Activated CD4-positive, alpha-beta memory T cell treated with anti-CD3 and anti-CD28 coated beads for 36 hours (primary cell): ENCODE data around the gene CCDC124. TPM values are rescaled to one million over a fixed set of nuclear protein-coding genes. Genes with fewer than 3 reads are reported as not detected.

Experiments
- CTCF ChIA-PET: fragments of 350-600 bp; sonication (Branson Sonifier 250); formaldehyde crosslinking; loops from one replicate; lab custom pipeline; 2021; ENCODE audit warnings: antibody characterized with exemption, inconsistent platforms; lab: Charles Lee
- POLR2A ChIA-PET: fragments of 350-600 bp; sonication (Branson Sonifier 250); formaldehyde crosslinking; loops from one replicate; lab custom pipeline; 2021; ENCODE audit warnings: antibody characterized with exemption; lab: Charles Lee
- DNase-seq: peaks from one replicate; pipeline ENCODE4 v3.0.0-alpha.2; 2020
- H3K27ac Mint-ChIP-seq: one replicate; pipeline ENCODE4 v1.8.0; 2021; ENCODE audit warnings: mixed read lengths
- H3K27me3 Mint-ChIP-seq: one replicate; pipeline ENCODE4 v1.8.0; 2021; ENCODE audit warnings: mixed read lengths
- H3K36me3 Mint-ChIP-seq: one replicate; pipeline ENCODE4 v1.8.0; 2021; ENCODE audit warnings: mixed read lengths
- H3K4me1 Mint-ChIP-seq: one replicate; pipeline ENCODE4 v1.8.0; 2021; ENCODE audit warnings: low read depth, mixed read lengths
- H3K4me3 Mint-ChIP-seq: one replicate; pipeline ENCODE4 v1.8.0; 2021; ENCODE audit warnings: mild to moderate bottlenecking, mixed read lengths
- H3K9me3 Mint-ChIP-seq: one replicate; pipeline ENCODE4 v1.8.0; 2021; ENCODE audit warnings: mixed read lengths
- intact Hi-C: fragments of 100-400 bp; cut with micrococcal nuclease; formaldehyde crosslinking; loops from one replicate; pipeline ENCODE4 v1.15.1; 2023
- total RNA-seq, 2 experiments: library from RNA; stranded (reverse); gene quantifications; one replicate each; pipeline ENCODE4 v1.2.3, GENCODE V29; 2021

Gene CCDC124
- total RNA-seq, 2 experiments from 2014 or later: 101 to 105 TPM

- H3K9me3 Mint-ChIP-seq: no peaks in the 10 kb centered on the region
- DNase-seq: no peak
- H3K4me3 Mint-ChIP-seq: no peak overlapping the region
- peaks cover 14% of the 10 kb centered on the region for H3K27me3 Mint-ChIP-seq
- no peaks in the 10 kb centered on the region for H3K4me1 Mint-ChIP-seq
- H3K27ac Mint-ChIP-seq: no peak overlapping the region
- ChIA-PET POLR2A (no interaction called here), CTCF (interaction anchor here (0.9 to 1.3 kb wide), 3 partner anchors 20 to 99 kb away, joined by 3 to 4 read pairs (median 4); partner anchors contain the start of gene RPL18A)
- no peaks in the 10 kb centered on the region for H3K36me3 Mint-ChIP-seq
- intact Hi-C loops: no loop called here
These were observed 25.1 kb downstream of the CCDC124 start for GRCh38 chr19:17957885-17958284.

- intact Hi-C loops: no loop called here
- CTCF ChIA-PET: interaction anchor here (0.8 to 1.0 kb wide), 2 partner anchors 17 to 18 kb away, joined by 3 to 4 read pairs; no protein-coding TSS in a partner anchor
- H3K36me3 Mint-ChIP-seq: no peaks in the 10 kb centered on the region
- peaks cover 5% of the 10 kb centered on the region for H3K4me1 Mint-ChIP-seq
- H3K27ac Mint-ChIP-seq: no peak overlapping the region
- POLR2A ChIA-PET: interaction anchor here (0.6 kb wide), 1 partner anchor 333 kb away, joined by 3 read pairs; no protein-coding TSS in a partner anchor
- DNase-seq: no peak
- H3K27me3 Mint-ChIP-seq: peaks cover 36% of the 10 kb centered on the region
- H3K9me3 Mint-ChIP-seq: no peaks in the 10 kb centered on the region
- H3K4me3 Mint-ChIP-seq: no peak overlapping the region
These were observed 31.3 kb downstream of the CCDC124 start for GRCh38 chr19:17963936-17964691.

DNA sequence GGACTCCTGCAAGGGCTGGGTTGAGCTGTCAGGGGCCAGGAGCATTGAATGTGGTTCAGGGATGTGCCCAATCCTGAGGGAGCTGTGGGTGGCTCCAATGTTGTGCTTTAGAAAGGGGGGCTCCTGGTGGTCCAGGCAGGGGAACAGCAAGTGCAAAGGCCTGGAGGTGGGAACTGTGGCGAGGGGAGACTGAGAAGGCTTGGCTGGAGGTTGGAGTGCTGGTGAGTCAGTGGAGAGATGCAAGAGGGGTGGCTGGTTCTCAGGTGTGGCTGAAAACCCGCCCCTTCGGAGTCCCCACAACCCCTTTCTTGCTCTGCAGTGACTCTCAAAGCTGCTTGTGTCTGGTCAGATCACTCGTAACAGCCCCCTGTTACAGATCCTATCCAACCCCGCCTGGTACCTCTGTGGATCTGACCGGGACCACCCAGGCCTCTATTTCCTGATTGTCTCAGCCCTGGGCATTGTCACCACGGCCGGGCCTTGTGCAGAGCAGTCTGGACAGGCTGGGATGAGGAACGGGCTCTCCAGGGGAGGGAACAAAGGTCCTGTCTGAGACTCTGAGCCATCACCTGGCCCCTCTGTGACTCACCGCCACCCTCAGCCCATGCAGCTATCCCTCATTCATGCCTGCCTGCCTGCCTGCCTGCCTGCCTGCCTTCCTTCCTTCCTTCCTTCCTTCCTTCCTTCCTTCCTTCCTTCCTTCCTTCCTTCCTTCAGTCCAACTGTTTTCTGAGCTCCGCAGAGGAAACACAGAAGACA, 32.7 kb downstream of the CCDC124 start:
- POLR2A ChIA-PET: no interaction called here
- peaks cover 5% of the 10 kb centered on the region for H3K4me1 Mint-ChIP-seq
- H3K27ac Mint-ChIP-seq: no peak overlapping the region
- peaks cover 38% of the 10 kb centered on the region for H3K27me3 Mint-ChIP-seq
- CTCF ChIA-PET: interaction anchor here (0.8 kb wide), 1 partner anchor 31 kb away, joined by 7 read pairs; no protein-coding TSS in a partner anchor
- no peak overlapping the region for H3K4me3 Mint-ChIP-seq
- no peaks in the 10 kb centered on the region for H3K36me3 Mint-ChIP-seq
- no peaks in the 10 kb centered on the region for H3K9me3 Mint-ChIP-seq
- intact Hi-C loops: no loop called here
- DNase-seq: no peak

- Mint-ChIP-seq H3K4me3 (no peak overlapping the region), H3K4me1 (peaks cover 5% of the 10 kb centered on the region), H3K9me3 (no peaks in the 10 kb centered on the region), H3K27me3 (peaks cover 38% of the 10 kb centered on the region), H3K36me3 (no peaks in the 10 kb centered on the region), H3K27ac (no peak overlapping the region)
- CTCF ChIA-PET: interaction anchor here (0.8 kb wide), 1 partner anchor 30 kb away, joined by 7 read pairs; no protein-coding TSS in a partner anchor
- no peak for DNase-seq
- POLR2A ChIA-PET: no interaction called here
- intact Hi-C loops: no loop called here
These were observed 33.3 kb downstream of the CCDC124 start for GRCh38 chr19:17966129-17966483.

GRCh38 chr19:17966550-17967256, 33.9 kb downstream of the CCDC124 start, which contains the start of gene KCNN1:
TSS of gene KCNN1 (plus strand) at chr19:17967107. CDS start at chr19:17973889, 6,782 bp downstream.
- no peak within 1 kb of the TSS for H3K4me3 Mint-ChIP-seq
- ChIA-PET POLR2A (no interaction called here), CTCF (interaction anchor here (0.8 kb wide), 1 partner anchor 30 kb away, joined by 7 read pairs; no protein-coding TSS in a partner anchor)
- H3K27ac Mint-ChIP-seq: no peak within 1 kb of the TSS
- peaks cover 5% of the 10 kb centered on the region for H3K4me1 Mint-ChIP-seq
- H3K9me3 Mint-ChIP-seq: no peaks in the 10 kb centered on the region
- no peaks in the 10 kb centered on the region for H3K36me3 Mint-ChIP-seq
- H3K27me3 Mint-ChIP-seq: peaks cover 38% of the 10 kb centered on the region
- intact Hi-C loops: no loop called here
- DNase-seq: no peak

DNA sequence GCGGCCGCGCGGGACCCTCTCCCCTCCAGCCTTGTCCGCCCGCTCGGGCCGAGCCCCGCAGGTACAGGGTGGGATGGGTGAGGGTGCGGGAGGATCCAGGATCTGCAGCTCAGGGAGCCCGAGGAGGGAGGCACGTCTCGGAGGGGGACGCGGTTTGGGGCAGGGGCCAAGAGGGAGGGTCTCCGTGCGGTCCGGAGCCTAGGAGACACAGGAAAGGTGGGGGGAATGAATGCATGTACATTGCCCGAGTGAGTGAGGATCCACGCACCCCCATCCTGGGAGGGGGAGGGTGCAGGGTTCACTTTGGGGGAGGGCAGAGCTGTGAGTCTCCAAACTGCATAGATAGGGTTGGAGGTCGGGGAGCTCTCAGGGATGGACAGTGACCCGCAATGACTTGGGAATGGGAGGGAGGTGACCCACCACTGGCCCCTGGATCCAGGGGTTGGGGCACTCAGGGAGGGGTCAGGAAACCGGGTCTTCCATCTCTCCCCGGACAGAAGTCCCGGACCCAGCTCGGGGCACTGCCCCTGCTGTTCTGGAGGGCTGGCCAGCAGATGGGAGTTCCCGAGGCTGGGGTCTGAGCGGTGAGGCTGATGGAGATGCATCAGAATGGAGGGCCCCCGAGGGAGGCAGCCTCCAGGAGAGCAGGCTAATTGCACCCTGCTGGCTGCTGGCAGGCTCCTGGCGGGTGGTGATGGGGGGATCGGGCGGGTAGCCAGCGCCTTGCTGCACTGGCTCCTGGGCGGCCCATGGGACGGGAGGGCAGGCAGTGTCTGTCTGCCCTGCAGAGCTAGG, 34.6 kb downstream of the CCDC124 start:
- ChIA-PET CTCF (no interaction called here), POLR2A (no interaction called here)
- Mint-ChIP-seq H3K27me3 (peaks cover 38% of the 10 kb centered on the region), H3K36me3 (no peaks in the 10 kb centered on the region), H3K4me1 (peaks cover 5% of the 10 kb centered on the region), H3K9me3 (no peaks in the 10 kb centered on the region), H3K27ac (no peak overlapping the region), H3K4me3 (no peak overlapping the region)
- no peak for DNase-seq
- intact Hi-C loops: no loop called here

DNA sequence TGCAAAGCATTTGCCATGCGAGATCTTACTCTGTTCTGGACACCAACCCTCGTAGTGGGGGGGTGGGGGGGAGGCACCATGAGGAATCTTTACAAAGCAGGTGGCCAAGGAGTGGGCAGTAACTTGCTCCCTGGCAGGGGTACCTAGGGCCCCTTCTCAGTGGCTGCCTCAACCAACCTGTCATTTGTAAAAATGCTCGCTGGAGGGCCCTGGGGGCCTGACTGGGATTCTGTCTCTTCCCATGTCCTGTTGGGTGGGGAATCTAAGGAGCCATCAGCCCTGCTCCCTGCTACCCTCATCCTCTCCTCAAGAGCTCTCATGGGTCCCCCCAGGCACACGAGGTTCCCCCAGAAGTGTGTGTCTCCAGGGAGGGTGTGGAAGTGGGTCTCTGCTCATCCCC, 35.5 kb downstream of the CCDC124 start:
- no peaks in the 10 kb centered on the region for H3K36me3 Mint-ChIP-seq
- CTCF ChIA-PET: interaction anchor here (1.2 kb wide), 1 partner anchor 28 kb away, joined by 5 read pairs; no protein-coding TSS in a partner anchor
- no peaks in the 10 kb centered on the region for H3K9me3 Mint-ChIP-seq
- intact Hi-C loops: no loop called here
- no peak for DNase-seq
- H3K27me3 Mint-ChIP-seq: peaks cover 38% of the 10 kb centered on the region
- H3K27ac Mint-ChIP-seq: no peak overlapping the region
- peaks cover 5% of the 10 kb centered on the region for H3K4me1 Mint-ChIP-seq
- H3K4me3 Mint-ChIP-seq: no peak overlapping the region
- POLR2A ChIA-PET: no interaction called here

DNA sequence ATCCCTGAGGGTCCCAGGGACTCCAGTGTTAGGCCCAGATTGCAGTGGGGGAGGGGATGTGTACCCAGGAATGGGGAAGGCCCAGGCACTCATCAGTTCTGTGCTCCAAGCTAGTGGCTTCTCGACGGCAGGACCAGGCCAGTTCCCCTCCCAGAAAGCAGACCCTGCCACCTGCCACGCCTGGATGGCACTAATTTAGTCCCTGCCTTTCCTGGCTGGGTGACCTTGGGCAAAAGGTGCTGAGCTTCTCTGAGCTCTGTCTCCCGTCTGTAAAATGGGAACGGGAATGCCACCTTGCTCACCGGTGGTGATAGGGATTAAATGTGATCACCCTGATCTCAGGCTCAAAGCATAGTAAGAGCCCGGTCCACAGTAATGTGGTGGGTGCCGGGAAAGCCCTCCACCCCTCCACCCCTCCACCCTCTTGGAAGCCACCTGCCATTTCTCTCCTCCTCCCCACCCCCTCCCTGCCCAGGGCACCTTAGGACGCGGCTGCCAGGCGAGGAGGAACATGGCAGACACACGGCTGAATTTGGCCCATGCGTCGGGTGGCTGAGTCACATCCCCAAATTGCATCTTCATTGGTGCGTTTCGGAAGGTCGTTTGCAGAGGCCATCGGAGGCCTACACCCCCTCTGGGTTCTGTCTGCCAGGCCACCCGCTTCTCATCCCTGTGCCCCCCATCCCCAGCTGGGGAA, 36.4 kb downstream of the CCDC124 start:
- Mint-ChIP-seq H3K27me3 (peaks cover 34% of the 10 kb centered on the region), H3K36me3 (no peaks in the 10 kb centered on the region), H3K4me3 (no peak overlapping the region), H3K4me1 (peaks cover 5% of the 10 kb centered on the region), H3K9me3 (no peaks in the 10 kb centered on the region), H3K27ac (no peak overlapping the region)
- intact Hi-C loops: no loop called here
- no peak for DNase-seq
- ChIA-PET CTCF (interaction anchor here (1.2 kb wide), 1 partner anchor 28 kb away, joined by 5 read pairs; no protein-coding TSS in a partner anchor), POLR2A (no interaction called here)

DNA sequence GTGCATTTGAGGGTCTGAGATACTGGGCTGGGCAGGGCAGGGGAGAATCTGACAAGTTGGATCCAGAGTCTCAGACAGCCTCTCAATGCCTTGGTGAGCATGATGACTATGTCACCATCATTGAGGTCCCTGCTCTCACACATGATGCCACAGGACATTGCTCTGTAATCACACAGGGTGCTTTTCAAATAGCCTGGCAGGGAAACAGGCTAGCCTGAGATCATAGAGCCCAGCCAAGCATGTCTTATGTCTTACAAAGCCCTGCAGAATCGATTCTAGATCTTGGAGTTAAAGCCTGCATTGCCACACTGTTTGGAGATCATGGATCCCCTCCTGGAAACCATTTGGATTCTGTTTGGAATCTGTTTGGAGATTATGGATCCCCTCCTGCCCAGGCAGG, 39.4 kb downstream of the CCDC124 start:
- intact Hi-C loops: no loop called here
- H3K27ac Mint-ChIP-seq: no peak overlapping the region
- H3K36me3 Mint-ChIP-seq: no peaks in the 10 kb centered on the region
- peaks cover 2% of the 10 kb centered on the region for H3K4me1 Mint-ChIP-seq
- no peaks in the 10 kb centered on the region for H3K9me3 Mint-ChIP-seq
- peaks cover 10% of the 10 kb centered on the region for H3K27me3 Mint-ChIP-seq
- H3K4me3 Mint-ChIP-seq: no peak overlapping the region
- DNase-seq: no peak
- ChIA-PET CTCF (no interaction called here), POLR2A (no interaction called here)

DNA sequence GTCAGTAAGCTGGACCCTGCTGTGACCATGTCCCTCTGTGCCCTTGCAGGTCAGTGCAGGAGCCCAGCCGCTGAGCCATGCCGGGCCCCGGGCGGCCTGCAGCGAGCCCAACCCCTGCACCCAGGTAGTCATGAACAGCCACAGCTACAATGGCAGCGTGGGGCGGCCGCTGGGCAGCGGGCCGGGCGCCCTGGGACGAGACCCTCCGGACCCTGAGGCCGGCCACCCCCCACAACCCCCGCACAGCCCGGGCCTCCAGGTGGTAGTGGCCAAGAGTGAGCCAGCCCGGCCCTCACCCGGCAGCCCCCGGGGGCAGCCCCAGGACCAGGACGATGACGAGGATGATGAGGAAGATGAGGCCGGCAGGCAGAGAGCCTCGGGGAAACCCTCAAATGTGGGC, 40.9 kb downstream of the CCDC124 start:
- Mint-ChIP-seq H3K9me3 (no peaks in the 10 kb centered on the region), H3K36me3 (no peaks in the 10 kb centered on the region), H3K27me3 (peaks cover 3% of the 10 kb centered on the region), H3K4me1 (no peaks in the 10 kb centered on the region), H3K4me3 (no peak overlapping the region), H3K27ac (no peak overlapping the region)
- intact Hi-C loops: no loop called here
- ChIA-PET POLR2A (no interaction called here), CTCF (no interaction called here)
- DNase-seq: no peak

GRCh38 chr19:17974551-17974950, 41.7 kb downstream of the CCDC124 start:
- ChIA-PET CTCF (no interaction called here), POLR2A (no interaction called here)
- H3K9me3 Mint-ChIP-seq: no peaks in the 10 kb centered on the region
- H3K27me3 Mint-ChIP-seq: peaks cover 4% of the 10 kb centered on the region
- no peak overlapping the region for H3K27ac Mint-ChIP-seq
- H3K4me1 Mint-ChIP-seq: no peaks in the 10 kb centered on the region
- H3K36me3 Mint-ChIP-seq: no peaks in the 10 kb centered on the region
- no peak for DNase-seq
- no peak overlapping the region for H3K4me3 Mint-ChIP-seq
- intact Hi-C loops: no loop called here
